ENCODE measurements around the gene CEP68.
"Not testable (repeated sequence)": the region's sequence is repeated elsewhere in the genome, so short reads cannot be mapped to it uniquely, and the experiment has no call there.

CEP68 gene

DNA sequence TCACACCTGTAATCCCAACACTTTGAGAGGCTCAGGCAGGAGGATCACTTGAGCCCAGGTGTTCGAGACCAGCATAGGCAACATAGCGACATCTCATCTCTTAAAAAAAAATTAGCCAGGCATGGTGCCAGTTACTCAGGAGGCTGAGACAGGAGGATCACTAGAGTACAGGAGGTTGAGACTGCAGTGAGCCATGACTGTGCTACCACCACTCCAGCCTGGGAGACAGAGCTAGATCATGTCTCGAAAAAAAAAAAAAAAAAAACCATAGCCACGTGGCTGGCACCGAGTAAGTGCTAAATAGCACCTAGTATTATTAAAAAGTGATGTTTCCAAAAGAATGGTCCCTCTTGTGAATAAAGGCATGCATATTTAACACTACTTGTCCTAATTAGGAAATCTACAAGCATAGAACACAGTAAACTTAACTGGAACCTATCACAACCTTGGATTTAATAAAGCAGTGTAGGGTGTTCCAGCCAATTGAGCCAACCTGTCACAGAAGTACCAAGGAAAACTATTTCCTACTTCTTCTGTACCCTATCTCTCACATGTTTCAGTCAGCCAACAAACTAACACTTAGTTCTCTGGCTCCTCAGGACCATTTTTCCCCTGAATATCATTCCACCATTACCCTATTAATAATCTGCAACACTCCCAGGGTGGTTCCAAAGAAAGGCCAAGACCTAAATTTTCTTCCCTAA lies 64.9 kb downstream of the CEP68 start:
- TF ChIP-seq, protein P1, sequence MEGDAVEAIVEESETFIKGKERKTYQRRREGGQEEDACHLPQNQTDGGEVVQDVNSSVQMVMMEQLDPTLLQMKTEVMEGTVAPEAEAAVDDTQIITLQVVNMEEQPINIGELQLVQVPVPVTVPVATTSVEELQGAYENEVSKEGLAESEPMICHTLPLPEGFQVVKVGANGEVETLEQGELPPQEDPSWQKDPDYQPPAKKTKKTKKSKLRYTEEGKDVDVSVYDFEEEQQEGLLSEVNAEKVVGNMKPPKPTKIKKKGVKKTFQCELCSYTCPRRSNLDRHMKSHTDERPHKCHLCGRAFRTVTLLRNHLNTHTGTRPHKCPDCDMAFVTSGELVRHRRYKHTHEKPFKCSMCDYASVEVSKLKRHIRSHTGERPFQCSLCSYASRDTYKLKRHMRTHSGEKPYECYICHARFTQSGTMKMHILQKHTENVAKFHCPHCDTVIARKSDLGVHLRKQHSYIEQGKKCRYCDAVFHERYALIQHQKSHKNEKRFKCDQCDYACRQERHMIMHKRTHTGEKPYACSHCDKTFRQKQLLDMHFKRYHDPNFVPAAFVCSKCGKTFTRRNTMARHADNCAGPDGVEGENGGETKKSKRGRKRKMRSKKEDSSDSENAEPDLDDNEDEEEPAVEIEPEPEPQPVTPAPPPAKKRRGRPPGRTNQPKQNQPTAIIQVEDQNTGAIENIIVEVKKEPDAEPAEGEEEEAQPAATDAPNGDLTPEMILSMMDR (IDR thresholded peaks at IDR 0.05; ENCODE audit: extremely low read depth, insufficient read depth, missing control alignments): no peak
- DNase-seq (ENCODE audit: low spot score): no peak
- in situ Hi-C loops (cut with MboI; ENCODE audit: low pct_unique_long_range_greater_than_20kb, low sequenced_read_pairs, unreplicated experiment): no loop called here

DNA sequence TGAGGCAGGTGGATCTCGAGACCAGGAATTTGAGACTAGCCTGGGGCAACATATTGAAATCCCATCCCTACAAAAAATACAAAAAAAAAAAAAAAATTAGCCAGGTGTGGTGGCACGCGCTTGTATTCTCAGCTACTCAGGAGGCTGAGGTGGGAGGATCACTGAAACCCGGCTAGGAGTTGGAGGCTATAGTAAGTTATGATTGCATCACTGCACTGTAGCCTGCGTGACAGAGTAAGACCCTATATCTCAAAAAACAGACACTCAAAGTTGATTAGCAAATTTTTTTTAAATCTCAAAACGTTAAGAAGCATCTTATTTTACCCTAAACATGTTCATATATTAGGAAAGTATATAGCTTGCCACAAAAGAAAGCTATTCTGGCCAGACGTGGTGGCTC lies 66.1 kb downstream of the CEP68 start:
- in situ Hi-C loops (cut with MboI; ENCODE audit: low pct_unique_long_range_greater_than_20kb, low sequenced_read_pairs, unreplicated experiment): no loop called here
- TF ChIP-seq, protein P1 (IDR thresholded peaks at IDR 0.05; ENCODE audit: extremely low read depth, insufficient read depth, missing control alignments): no peak
- DNase-seq (ENCODE audit: low spot score): no peak

DNA sequence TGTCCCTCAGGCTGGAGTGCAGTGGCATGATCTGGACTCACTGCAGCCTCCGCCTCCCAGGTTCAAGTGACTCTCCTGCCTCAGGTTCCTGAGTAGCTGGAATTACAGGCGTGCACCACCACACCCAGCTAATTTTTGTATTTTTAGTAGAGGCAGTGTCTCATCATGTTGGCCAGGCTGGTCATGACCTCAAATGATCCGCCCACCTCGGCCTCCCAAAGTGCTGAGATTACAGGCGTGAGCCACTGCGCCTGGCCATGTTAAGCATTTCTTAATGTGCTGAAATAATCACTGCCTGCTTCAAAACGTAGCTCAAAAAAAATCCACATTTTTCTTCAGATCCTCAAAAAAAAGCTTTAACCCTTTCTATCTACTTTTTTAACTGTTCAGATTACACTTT lies 69.2 kb downstream of the CEP68 start:
- DNase-seq (ENCODE audit: low spot score); in situ Hi-C loops (cut with MboI; ENCODE audit: low pct_unique_long_range_greater_than_20kb, low sequenced_read_pairs, unreplicated experiment): not testable (repeated sequence)

DNA sequence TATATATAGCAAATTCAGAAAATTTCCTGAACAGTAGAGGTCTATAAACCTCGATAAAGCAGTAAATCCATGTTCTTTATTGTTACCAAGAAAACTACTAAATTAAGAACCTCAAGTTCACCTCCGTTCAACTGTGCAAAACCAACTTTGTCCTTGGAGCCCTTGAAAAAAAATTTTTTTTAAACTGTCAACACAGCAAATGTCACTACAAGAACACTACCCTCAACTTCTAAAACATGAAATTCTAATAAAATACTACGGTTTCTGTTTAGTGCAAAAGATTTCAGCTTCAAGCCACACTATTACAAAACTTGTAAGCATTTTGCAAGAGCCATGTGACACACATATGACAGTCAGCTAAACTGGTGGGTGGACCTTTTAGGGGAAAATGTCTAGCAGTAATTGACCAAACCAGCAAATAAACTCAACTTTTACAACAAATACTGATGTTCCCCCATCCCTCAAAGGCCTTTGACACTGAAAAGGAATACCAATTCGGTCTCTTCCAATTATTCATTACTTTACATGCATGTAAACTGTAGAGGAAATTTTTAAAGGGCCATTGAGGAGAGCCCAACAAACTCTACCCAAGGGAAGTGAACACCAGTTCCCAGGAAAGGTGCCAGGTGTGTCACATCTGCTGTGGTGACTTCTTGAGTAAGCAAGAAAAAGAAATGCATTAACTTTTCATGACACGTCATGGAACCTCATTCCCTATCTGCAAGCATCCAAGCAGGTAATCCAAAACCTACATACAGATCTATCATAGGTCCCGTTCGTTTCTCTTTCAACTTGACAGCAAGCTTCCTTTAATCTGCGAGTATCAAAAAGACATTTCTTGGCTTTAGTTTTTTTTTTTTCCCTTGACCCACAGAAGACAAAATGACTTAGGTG lies 72.3 kb downstream of the CEP68 start:
- DNase-seq (ENCODE audit: low spot score): no peak
- in situ Hi-C loops (cut with MboI; ENCODE audit: low pct_unique_long_range_greater_than_20kb, low sequenced_read_pairs, unreplicated experiment): no loop called here

DNA sequence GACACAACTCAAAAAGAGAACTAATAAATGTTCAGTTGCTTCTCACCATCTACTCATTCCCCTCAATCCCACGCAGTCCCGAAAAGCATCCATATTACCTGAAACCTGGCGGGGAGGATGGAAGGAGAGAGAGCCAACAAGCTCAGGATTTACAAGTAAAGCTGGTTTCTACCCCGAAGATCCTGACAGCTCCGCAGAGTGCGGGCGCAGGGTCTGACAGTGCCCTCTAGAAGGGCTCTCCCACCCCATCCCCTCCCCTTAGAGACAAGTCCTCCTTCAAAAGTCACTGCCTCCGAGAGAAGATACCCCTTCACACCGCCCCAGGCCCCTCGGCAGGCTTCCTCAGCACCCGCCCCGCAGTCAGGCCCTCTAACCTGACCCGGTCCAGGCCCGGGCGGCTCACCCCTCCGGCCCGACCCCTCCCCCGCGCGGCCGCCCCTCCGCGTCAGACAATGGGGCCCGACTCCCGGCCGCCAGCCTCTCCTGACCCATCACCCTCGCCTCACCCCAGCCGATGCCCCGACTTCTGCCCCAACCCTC lies 73.1 kb downstream of the CEP68 start:
- DNase-seq (ENCODE audit: low spot score): peak; percentile 31
- in situ Hi-C loops (cut with MboI; ENCODE audit: low pct_unique_long_range_greater_than_20kb, low sequenced_read_pairs, unreplicated experiment): no loop called here
- TF ChIP-seq, protein P1 (IDR thresholded peaks at IDR 0.05; ENCODE audit: extremely low read depth, insufficient read depth, missing control alignments): no peak

More for the DNA sequence above, 72.3 kb downstream of the CEP68 start:
- TF ChIP-seq, protein P1 (IDR thresholded peaks at IDR 0.05; ENCODE audit: extremely low read depth, insufficient read depth, missing control alignments): no peak

DNA sequence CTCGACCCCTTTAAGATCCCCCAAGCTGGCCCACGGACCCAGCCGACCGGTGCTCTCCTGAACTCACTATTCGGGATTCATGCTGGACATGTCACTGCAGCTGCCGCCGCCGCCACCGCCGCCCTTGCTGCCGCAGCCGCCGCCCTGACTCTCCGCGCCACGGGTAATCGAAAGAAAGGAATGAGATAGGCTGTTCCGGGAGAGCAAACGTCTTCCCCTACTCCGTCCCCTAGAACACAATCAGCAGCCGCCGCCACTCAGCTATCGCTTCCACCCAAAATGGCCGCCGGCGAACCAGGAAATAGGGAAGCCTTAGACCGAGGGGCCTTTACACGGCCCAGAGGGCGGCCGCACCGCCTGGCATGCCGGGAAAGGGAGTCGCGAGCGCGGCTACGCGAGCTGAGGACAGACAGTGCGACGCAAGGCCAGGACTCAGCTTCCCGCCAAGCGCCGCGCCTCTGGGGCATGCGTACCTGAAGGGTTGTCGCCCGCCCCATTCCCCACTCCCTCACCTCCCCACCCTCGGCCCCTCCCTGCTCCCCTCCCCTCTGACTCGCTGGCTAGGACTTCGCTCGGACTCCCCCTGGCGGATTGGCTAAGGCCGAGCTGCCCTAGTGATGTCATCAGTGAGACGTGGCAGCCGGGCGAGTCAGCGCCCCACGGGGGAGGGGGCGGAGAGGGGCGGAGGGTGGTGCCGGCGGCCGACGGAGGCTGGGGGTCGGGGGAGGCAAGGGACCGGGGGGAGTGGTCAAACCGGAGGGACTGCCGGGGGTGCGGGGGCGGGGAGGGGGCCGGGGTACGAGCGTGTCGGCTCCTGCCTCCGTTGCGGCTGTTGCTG lies 73.8 kb downstream of the CEP68 start, which contains the start of gene RAB1A:
RAB1A (minus strand) TSS at position 281 of the 838 bp plus-strand sequence; CDS start at position 90, 191 bp downstream.
- TF ChIP-seq, protein P1 (IDR thresholded peaks at IDR 0.05; ENCODE audit: extremely low read depth, insufficient read depth, missing control alignments): peak; percentile 63
- in situ Hi-C loops (cut with MboI; ENCODE audit: low pct_unique_long_range_greater_than_20kb, low sequenced_read_pairs, unreplicated experiment): no loop called here
- peak; percentile 98 for DNase-seq (ENCODE audit: low spot score)
